H1 (cell line): ENCODE data around the gene CHMP6. TPM values are rescaled to one million over a fixed set of nuclear protein-coding genes. Genes with fewer than 3 reads are reported as not detected.

Experiments used
- CTCF ChIA-PET: fragments of 300-600 bp; sonication (Branson Sonifier 250); formaldehyde crosslinking; loops from one replicate; lab custom pipeline; 2021; ENCODE audit not compliant: partially characterized antibody; lab: Charles Lee
- POLR2A ChIA-PET: fragments of 300-600 bp; sonication (Branson Sonifier 250); formaldehyde crosslinking; loops from one replicate; lab custom pipeline; 2021; ENCODE audit warnings: inconsistent platforms; ENCODE audit not compliant: partially characterized antibody; lab: Charles Lee
- DNase-seq, 2 experiments: peaks; one replicate each; pipeline versions ENCODE4 v3.0.0 to v3.0.0-alpha.2; 2010 to 2022; ENCODE audit warnings: low spot score in 2 of 2, low read depth in 1 of 2, mixed read lengths in 1 of 2
- FAIRE-seq: peaks from 2 replicates; lab custom pipeline; 2011; peaks lifted over from hg19 to GRCh38; lab: Jason Lieb, UNC
- H2AFZ ChIP-seq: 2 replicates; pipeline ENCODE4 v1.8.1; 2012; ENCODE audit warnings: low read length, inconsistent platforms
- H2AK5ac ChIP-seq: 2 replicates; pipeline ENCODE4 v1.6.1; 2013; ENCODE audit warnings: low read depth, low read length
- H2BK120ac ChIP-seq: replicated peaks from 2 replicates; pipeline ENCODE3; 2013; ENCODE audit warnings: low read depth, low read length, inconsistent platforms
- H2BK12ac ChIP-seq: 2 replicates; pipeline ENCODE4 v1.6.1; 2013; ENCODE audit warnings: low read depth, low read length
- H2BK15ac ChIP-seq: 2 replicates; pipeline ENCODE4 v1.6.1; 2013; ENCODE audit warnings: low read length
- H2BK20ac ChIP-seq: 2 replicates; pipeline ENCODE4 v1.6.1; 2013; ENCODE audit warnings: low read length
- H2BK5ac ChIP-seq: 2 replicates; pipeline ENCODE4 v1.6.1; 2013; ENCODE audit warnings: low read depth, low read length
- H3K14ac ChIP-seq: 2 replicates; pipeline ENCODE4 v1.6.1; 2013; ENCODE audit warnings: inconsistent platforms; ENCODE audit not compliant: insufficient read length
- H3K18ac ChIP-seq: 2 replicates; pipeline ENCODE4 v1.6.1; 2013; ENCODE audit warnings: low read length; ENCODE audit errors: extremely low read depth
- H3K23ac ChIP-seq: 2 replicates; pipeline ENCODE4 v1.6.1; 2013; ENCODE audit warnings: inconsistent platforms; ENCODE audit not compliant: insufficient read length
- H3K23me2 ChIP-seq: 2 replicates; pipeline ENCODE4 v1.6.1; 2013; ENCODE audit warnings: low read depth, low read length
- H3K27ac ChIP-seq: 2 replicates; pipeline ENCODE4 v1.6.1; 2011; ENCODE audit warnings: low read depth, low read length, inconsistent platforms
- H3K27me3 ChIP-seq, 4 experiments: replicated peaks in 1 of 4; 1 replicate in 1 of 4; 2 replicates in 3 of 4; pipeline versions ENCODE4 v1.6.1 to v1.8.1; 2011 to 2013; ENCODE audit warnings: low read length in 3 of 4, mild to moderate bottlenecking in 3 of 4, inconsistent platforms in 2 of 4, mixed read lengths in 2 of 4, moderate library complexity in 1 of 4; ENCODE audit not compliant: control insufficient read depth in 3 of 4, insufficient read depth in 3 of 4; ENCODE audit errors: extremely low read depth in 1 of 4
- H3K36me3 ChIP-seq, 4 experiments: 2 replicates each; pipeline versions ENCODE4 v1.6.1 to v1.8.1; 2011 to 2013; ENCODE audit warnings: mild to moderate bottlenecking in 4 of 4, low read length in 3 of 4, moderate library complexity in 2 of 4, control low read depth in 1 of 4, inconsistent platforms in 1 of 4; ENCODE audit not compliant: insufficient read depth in 4 of 4, control insufficient read depth in 2 of 4
- H3K4ac ChIP-seq: replicated peaks from 2 replicates; pipeline ENCODE3; 2013; ENCODE audit warnings: low read length, low read depth, mixed read lengths, inconsistent platforms; ENCODE audit not compliant: insufficient read length
- H3K4me1 ChIP-seq, 4 experiments: replicated peaks in 1 of 4; 1 replicate in 1 of 4; 2 replicates in 3 of 4; pipeline versions ENCODE4 v1.6.1 to v1.8.1; 2011 to 2013; ENCODE audit warnings: low read length in 3 of 4, inconsistent platforms in 2 of 4, mixed read lengths in 1 of 4; ENCODE audit not compliant: insufficient read depth in 4 of 4, control insufficient read depth in 3 of 4
- H3K4me2 ChIP-seq, 2 experiments: 2 replicates each; pipeline versions ENCODE4 v1.6.1 to v1.8.1; 2011 to 2013; ENCODE audit warnings: low read depth in 2 of 2, low read length in 2 of 2, control low read depth in 1 of 2, inconsistent platforms in 1 of 2, mild to moderate bottlenecking in 1 of 2; ENCODE audit not compliant: insufficient read depth in 1 of 2
- H3K4me3 ChIP-seq, 4 experiments: fragments of 200-600, 300-600 bp in 1 of 4; sonication (generic), shearing (Covaris generic), sonication (Bioruptor Twin) in 1 of 4; 2 replicates each; pipeline versions ENCODE4 v1.5.1 to v1.8.1; 2011 to 2016; ENCODE audit warnings: low read length in 4 of 4, low read depth in 3 of 4, control low read depth in 2 of 4, inconsistent platforms in 2 of 4, mild to moderate bottlenecking in 2 of 4, mixed read lengths in 1 of 4, moderate library complexity in 1 of 4; ENCODE audit not compliant: insufficient read depth in 2 of 4; ENCODE audit errors: extremely low read depth in 1 of 4
- H3K56ac ChIP-seq: replicated peaks from 2 replicates; pipeline ENCODE3; 2013; ENCODE audit warnings: low read depth, mild to moderate bottlenecking, mixed read lengths, low read length, inconsistent platforms; ENCODE audit not compliant: insufficient read length
- H3K79me1 ChIP-seq: 2 replicates; pipeline ENCODE4 v1.6.1; 2013; ENCODE audit warnings: low read depth, low read length, control low read depth
- H3K79me2 ChIP-seq, 2 experiments: 2 replicates each; pipeline versions ENCODE4 v1.6.1 to v1.8.1; 2012 to 2013; ENCODE audit warnings: low read length in 2 of 2, mild to moderate bottlenecking in 2 of 2, inconsistent platforms in 1 of 2; ENCODE audit not compliant: insufficient read depth in 2 of 2, control insufficient read depth in 1 of 2
- H3K9ac ChIP-seq, 4 experiments: replicated peaks in 1 of 4; 1 replicate in 1 of 4; 2 replicates in 3 of 4; pipeline versions ENCODE4 v1.6.1 to v1.8.1; 2011 to 2013; ENCODE audit warnings: low read depth in 3 of 4, low read length in 3 of 4, control low read depth in 2 of 4, mild to moderate bottlenecking in 2 of 4, moderate library complexity in 2 of 4, inconsistent platforms in 1 of 4; ENCODE audit errors: extremely low read depth in 1 of 4
- H3K9me3 ChIP-seq, 2 experiments: 2 replicates each; pipeline versions ENCODE4 v1.6.1 to v1.8.1; 2012 to 2013; ENCODE audit warnings: mild to moderate bottlenecking in 2 of 2, moderate library complexity in 2 of 2, control low read depth in 1 of 2, inconsistent platforms in 1 of 2, low read depth in 1 of 2, low read length in 1 of 2, mixed read lengths in 1 of 2; ENCODE audit not compliant: insufficient read depth in 2 of 2
- H4K20me1 ChIP-seq, 2 experiments: replicated peaks in 1 of 2; 2 replicates each; pipeline versions ENCODE3 to v1.8.1; 2011 to 2013; ENCODE audit warnings: inconsistent platforms in 2 of 2, low read length in 2 of 2, mild to moderate bottlenecking in 1 of 2; ENCODE audit not compliant: insufficient read depth in 2 of 2, control insufficient read depth in 1 of 2
- H4K5ac ChIP-seq: 2 replicates; pipeline ENCODE4 v1.6.1; 2013; ENCODE audit warnings: low read length, low read depth, mixed read lengths, inconsistent platforms; ENCODE audit not compliant: insufficient read length
- H4K8ac ChIP-seq: 2 replicates; pipeline ENCODE4 v1.8.0; 2013; ENCODE audit warnings: mild to moderate bottlenecking, moderate library complexity, low read length, inconsistent platforms; ENCODE audit not compliant: insufficient read depth; ENCODE audit errors: extremely low read depth
- H4K91ac ChIP-seq: replicated peaks from 2 replicates; pipeline ENCODE3; 2013; ENCODE audit warnings: low read length, mixed read lengths, inconsistent platforms; ENCODE audit not compliant: insufficient read length
- HDAC6 ChIP-seq: IDR thresholded peaks from one replicate; pipeline ENCODE4 v1.7.1; 2012; ENCODE audit warnings: low read depth, mild to moderate bottlenecking, inconsistent platforms, low read length, moderate library complexity
- SP1 ChIP-seq: IDR thresholded peaks from 2 replicates; pipeline ENCODE4 v1.6.1; 2011; ENCODE audit warnings: low read depth, low read length
- TAF7 ChIP-seq: optimal IDR thresholded peaks from 2 replicates; pipeline ENCODE3; 2011; ENCODE audit warnings: low read depth, mild to moderate bottlenecking, inconsistent platforms, low read length, moderate library complexity, borderline replicate concordance
- YY1 ChIP-seq: IDR thresholded peaks from 2 replicates; pipeline ENCODE4 v1.6.1; 2011; ENCODE audit warnings: low read depth, mild to moderate bottlenecking, low read length
- WGBS, 2 experiments: shearing (Covaris generic) in 1 of 2; methylation state at CpG; one replicate each; pipeline versions ENCODE4 v1.1.6 to v1.1.7; 2013 to 2015; ENCODE audit warnings: low lambda C conversion rate in 2 of 2, mixed read lengths in 2 of 2, inconsistent platforms in 1 of 2, low coverage in 1 of 2, missing lambda C conversion rate in 1 of 2; ENCODE audit not compliant: insufficient replicate concordance in 2 of 2, insufficient coverage in 1 of 2, insufficient read length in 1 of 2; ENCODE audit errors: extremely low coverage in 1 of 2, missing lambda C conversion rate in 1 of 2; 5-methylcytosine and 5-hydroxymethylcytosine counted together
- polyA plus RNA-seq, 7 experiments: library from polyadenylated mRNA; depleted of rRNA in 3 of 7; stranded (reverse) in 5 of 7; unstranded in 2 of 7; fragments of >200 nt in 5 of 7; fragments of 200-250 nt in 2 of 7; gene quantifications; 1 replicate in 5 of 7; 2 replicates in 1 of 7; 4 replicates in 1 of 7; pipeline versions ENCODE4 v1.2.1 to v1.2.3, GENCODE V29; 2011 to 2013; ENCODE audit warnings: missing spikeins in 2 of 7, mixed read lengths in 2 of 7
- total RNA-seq: library from RNA; stranded (reverse); fragmentation: NEBNext Ultra II Directional; extraction: Animal tissue kit (Norgen Biotek cat#: 25700); gene quantifications from 2 replicates; pipeline ENCODE4 v1.2.1, GENCODE V29; 2021
- TF ChIP-seq, protein P1 (sequence below): IDR thresholded peaks from 2 replicates; pipeline ENCODE4 v1.6.1; 2012; ENCODE audit warnings: low read length, inconsistent platforms

Gene CHMP6
- total and polyA plus RNA-seq, 2 of the 8 experiments (the other 6 are each of a cell fraction or from before 2014, with no cell fraction given) = 15.7 to 24.3 TPM

- peaks cover 0 to 25% of the 10 kb centered on the region in 2 experiments; a peak in 1 of 4 replicates for H3K79me2 ChIP-seq
- no peaks in the 10 kb centered on the region for H3K23me2 ChIP-seq
- H3K14ac ChIP-seq = no peak overlapping the region
- H3K4me3 ChIP-seq = no peak overlapping the region
- DNase-seq = no peak
- H4K8ac ChIP-seq = peak overlapping the region; percentile 66; the same call in 1 of the 2 replicates
- no peak overlapping the region for H2BK120ac ChIP-seq
- H3K4me1 ChIP-seq = peaks cover 0 to 8% (median 3%) of the 10 kb centered on the region in 4 experiments; a peak in 5 of 7 replicates
- H3K18ac ChIP-seq = no peak overlapping the region
- no peak overlapping the region for H2BK20ac ChIP-seq
- H3K56ac ChIP-seq = no peak overlapping the region
- CTCF ChIA-PET = interaction anchor here (0.7 to 15.3 kb wide), 10 partner anchors 9 to 146 kb away, joined by 3 to 103 read pairs (median 5); no protein-coding TSS in a partner anchor
- no peak for TF ChIP-seq HDAC6
- TF ChIP-seq, protein P1, sequence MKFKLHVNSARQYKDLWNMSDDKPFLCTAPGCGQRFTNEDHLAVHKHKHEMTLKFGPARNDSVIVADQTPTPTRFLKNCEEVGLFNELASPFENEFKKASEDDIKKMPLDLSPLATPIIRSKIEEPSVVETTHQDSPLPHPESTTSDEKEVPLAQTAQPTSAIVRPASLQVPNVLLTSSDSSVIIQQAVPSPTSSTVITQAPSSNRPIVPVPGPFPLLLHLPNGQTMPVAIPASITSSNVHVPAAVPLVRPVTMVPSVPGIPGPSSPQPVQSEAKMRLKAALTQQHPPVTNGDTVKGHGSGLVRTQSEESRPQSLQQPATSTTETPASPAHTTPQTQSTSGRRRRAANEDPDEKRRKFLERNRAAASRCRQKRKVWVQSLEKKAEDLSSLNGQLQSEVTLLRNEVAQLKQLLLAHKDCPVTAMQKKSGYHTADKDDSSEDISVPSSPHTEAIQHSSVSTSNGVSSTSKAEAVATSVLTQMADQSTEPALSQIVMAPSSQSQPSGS = no peak
- TF ChIP-seq YY1 = no peak
- TF ChIP-seq SP1 = no peak
- TF ChIP-seq TAF7 = no peak
- TF ChIP-seq, all 59 proteins: peak for 0
- Histone ChIP-seq H2AFZ (no peak overlapping the region), H3K79me1 (peaks cover 15% of the 10 kb centered on the region), H4K20me1 (peaks cover 2 to 15% of the 10 kb centered on the region in 2 experiments), H2BK15ac (no peak overlapping the region), H4K5ac (no peak overlapping the region), H3K9ac (no peak overlapping the region), H3K9me3 (no peaks in the 10 kb centered on the region), H3K36me3 (no peaks in the 10 kb centered on the region), H3K27ac (no peak overlapping the region), H3K23ac (no peak overlapping the region), H3K4ac (no peak overlapping the region), H3K4me2 (no peak overlapping the region), H2AK5ac (no peak overlapping the region), H3K27me3 (no peaks in the 10 kb centered on the region), H2BK12ac (no peak overlapping the region; the same call in 1 of the 2 replicates), H2BK5ac (peak overlapping the region; percentile 48), H4K91ac (no peak overlapping the region)
- FAIRE-seq = no peak
- POLR2A ChIA-PET = interaction anchor here (0.5 to 9.0 kb wide), 5 partner anchors 8 to 200 kb away, joined by 3 to 42 read pairs (median 3); partner anchors contain the start of gene BAIAP2
- 86% methylated on average over 28 of the region's 28 CpGs; no CpG with 5 or more reads in 1 of the 2 experiments for WGBS, 2 experiments
Observed at GRCh38 chr17:81044764-81045589, 53.3 kb downstream of the CHMP6 start.
